Breast epithelium (tissue), 4 donors: ENCODE measurements around the gene ABCA13. TPM values are rescaled to one million over a fixed set of nuclear protein-coding genes. Genes with fewer than 3 reads are reported as not detected.
"Not testable (repeated sequence)": the region's sequence is repeated elsewhere in the genome, so short reads cannot be mapped to it uniquely, and the experiment has no call there.

Experiments
- DNase-seq, 2 donors: peaks; one replicate each; pipeline ENCODE4 v3.0.0-alpha.2; 2019; ENCODE audit warnings: low spot score in 2 of 2
- H3K27ac ChIP-seq, 2 donors: fragments of 200-600 bp; sonication (generic) in 1 of 2; one replicate each; pipeline ENCODE4 v1.5.1; 2016 to 2019; ENCODE audit warnings: mild to moderate bottlenecking in 1 of 2
- H3K27me3 ChIP-seq, 2 donors: fragments of 200-600 bp; sonication (generic) in 1 of 2; one replicate each; pipeline versions ENCODE4 v1.5.1 to v1.6.0; 2017 to 2019; ENCODE audit warnings: control low read depth in 1 of 2, mild to moderate bottlenecking in 1 of 2
- H3K36me3 ChIP-seq: fragments of 200-600 bp; one replicate; pipeline ENCODE4 v1.5.1; 2019
- H3K4me1 ChIP-seq, 2 donors: fragments of 200-600 bp; sonication (generic); one replicate each; pipeline ENCODE4 v1.5.1; 2016 to 2019; ENCODE audit warnings: control low read depth in 1 of 2
- H3K4me3 ChIP-seq, 3 donors: fragments of 200-600 bp; sonication (generic); 1 replicate in 2 of 3; 2 replicates in 1 of 3; pipeline ENCODE4 v1.5.1; 2016 to 2019; ENCODE audit warnings: mild to moderate bottlenecking in 3 of 3, moderate library complexity in 2 of 3
- H3K9me3 ChIP-seq, 2 donors: fragments of 200-600 bp; sonication (generic) in 1 of 2; one replicate each; pipeline ENCODE4 v1.5.1; 2016 to 2019; ENCODE audit warnings: control low read depth in 1 of 2
- CTCF ChIP-seq, 3 donors: fragments of 450-650 bp; IDR thresholded peaks; one replicate each; pipeline ENCODE4 v1.5.1; 2016 to 2017; ENCODE audit warnings: antibody characterized with exemption in 3 of 3, mild to moderate bottlenecking in 3 of 3, moderate library complexity in 3 of 3
- POLR2A ChIP-seq: fragments of 450-650 bp; IDR thresholded peaks from one replicate; pipeline ENCODE4 v1.6.1; 2016; ENCODE audit warnings: antibody characterized with exemption, mild to moderate bottlenecking, moderate library complexity
- POLR2AphosphoS5 ChIP-seq, 3 donors: sonication (generic); formaldehyde crosslinking; IDR thresholded peaks; one replicate each; pipeline ENCODE4 v1.6.1; 2017; ENCODE audit warnings: antibody characterized with exemption in 3 of 3
- intact Hi-C: fragments of 100-400 bp; cut with DNase I; formaldehyde crosslinking; loops from one replicate; pipeline ENCODE4 v1.15.1; 2023; ENCODE audit warnings: low total_unique reads
- total RNA-seq, 3 donors: library from RNA; depleted of rRNA; stranded (reverse); fragments of >200 nt; gene quantifications; one replicate each; pipeline ENCODE4 v1.1.0, GENCODE V29; 2016

ABCA13 gene
- total RNA-seq, 3 donors from 2014 or later: under 0.01 to 0.29 (median under 0.01) TPM

- intact Hi-C loops: no loop called here
- H3K36me3 ChIP-seq: no peaks in the 10 kb centered on the region
- TF ChIP-seq POLR2A: no peak
- TF ChIP-seq CTCF (IDR thresholded peaks at IDR 0.05): no peak
- TF ChIP-seq POLR2AphosphoS5 (IDR thresholded peaks at IDR 0.05): no peak
- no peaks in the 10 kb centered on the region for H3K27me3 ChIP-seq
- H3K4me1 ChIP-seq: no peaks in the 10 kb centered on the region
- no peak for DNase-seq
- H3K9me3 ChIP-seq: no peaks in the 10 kb centered on the region
- no peak overlapping the region for H3K27ac ChIP-seq
- H3K4me3 ChIP-seq: no peak overlapping the region
Observed at GRCh38 chr7:48192996-48193395, 21.7 kb downstream of the ABCA13 start.

- no peak for TF ChIP-seq POLR2A
- TF ChIP-seq POLR2AphosphoS5 (IDR thresholded peaks at IDR 0.05): no peak
- TF ChIP-seq CTCF (IDR thresholded peaks at IDR 0.05): no peak
- intact Hi-C loops: no loop called here
- H3K4me3 ChIP-seq: no peak overlapping the region
- no peak for DNase-seq
- no peaks in the 10 kb centered on the region for H3K4me1 ChIP-seq
- no peaks in the 10 kb centered on the region for H3K9me3 ChIP-seq
- no peaks in the 10 kb centered on the region for H3K27me3 ChIP-seq
- H3K36me3 ChIP-seq: no peaks in the 10 kb centered on the region
- no peak overlapping the region for H3K27ac ChIP-seq
Observed at GRCh38 chr7:48193421-48193820, 22.2 kb downstream of the ABCA13 start.

- H3K4me3 ChIP-seq, intact Hi-C loops, H3K27me3 ChIP-seq, H3K9me3 ChIP-seq, H3K36me3 ChIP-seq, H3K27ac ChIP-seq, H3K4me1 ChIP-seq, DNase-seq: not testable (repeated sequence)
Observed at GRCh38 chr7:48200946-48201589, 29.8 kb downstream of the ABCA13 start.

GRCh38 chr7:48202916-48203315 lies 31.7 kb downstream of the ABCA13 start:
- H3K27ac ChIP-seq, H3K27me3 ChIP-seq, H3K4me3 ChIP-seq, DNase-seq, H3K36me3 ChIP-seq, H3K4me1 ChIP-seq, H3K9me3 ChIP-seq, intact Hi-C loops: not testable (repeated sequence)

- Histone ChIP-seq H3K4me1 (no peaks in the 10 kb centered on the region), H3K9me3 (peaks cover 0 to 16% of the 10 kb centered on the region in 2 donors), H3K27ac (no peak overlapping the region), H3K4me3 (no peak overlapping the region), H3K27me3 (no peaks in the 10 kb centered on the region), H3K36me3 (no peaks in the 10 kb centered on the region)
- no peak for DNase-seq
- intact Hi-C loops: no loop called here
- TF ChIP-seq POLR2AphosphoS5 (IDR thresholded peaks at IDR 0.05) (no peak), POLR2A (no peak), CTCF (IDR thresholded peaks at IDR 0.05) (no peak)
Observed at GRCh38 chr7:48207155-48207675, 36.0 kb downstream of the ABCA13 start.

GRCh38 chr7:48209004-48209600 lies 37.8 kb downstream of the ABCA13 start:
- no peaks in the 10 kb centered on the region for H3K4me1 ChIP-seq
- no peak overlapping the region for H3K4me3 ChIP-seq
- H3K27me3 ChIP-seq: no peaks in the 10 kb centered on the region
- no peak for DNase-seq
- intact Hi-C loops: no loop called here
- H3K36me3 ChIP-seq: no peaks in the 10 kb centered on the region
- no peak overlapping the region for H3K27ac ChIP-seq
- H3K9me3 ChIP-seq: peaks cover 0 to 19% of the 10 kb centered on the region in 2 donors
- TF ChIP-seq CTCF (IDR thresholded peaks at IDR 0.05) (no peak), POLR2AphosphoS5 (IDR thresholded peaks at IDR 0.05) (no peak), POLR2A (no peak)
